ENCODE data around the gene IFNA16.
"Not testable (repeated sequence)": the region's sequence is repeated elsewhere in the genome, so short reads cannot be mapped to it uniquely, and the experiment has no call there.

IFNA16 gene

DNA sequence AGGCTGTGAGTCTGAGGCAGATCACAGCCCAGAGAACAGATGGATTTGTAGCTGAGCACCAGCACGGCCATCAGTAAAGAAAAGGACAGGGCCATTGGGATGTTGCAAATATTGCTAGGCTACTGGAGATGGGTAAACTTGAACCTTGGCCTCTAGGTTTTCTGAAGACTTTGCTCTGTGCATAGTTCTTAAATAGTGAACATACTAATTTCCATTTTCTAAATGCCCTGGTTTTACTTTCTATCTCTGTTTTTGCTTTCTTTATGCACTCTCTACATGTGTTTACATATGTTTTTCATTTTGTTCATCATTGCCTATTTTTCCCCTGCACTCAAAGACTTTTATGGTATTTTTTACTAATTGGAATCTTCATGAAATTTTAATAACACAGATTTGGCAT, at the start of gene IFNA16:
Gene IFNA16, minus strand, starts transcription at position 101 of the 400 bp plus-strand sequence. Its CDS starts 6 bp downstream, at position 95.
- not testable (repeated sequence) for DNase-seq (ENCODE audit: low read depth, low spot score)

DNA sequence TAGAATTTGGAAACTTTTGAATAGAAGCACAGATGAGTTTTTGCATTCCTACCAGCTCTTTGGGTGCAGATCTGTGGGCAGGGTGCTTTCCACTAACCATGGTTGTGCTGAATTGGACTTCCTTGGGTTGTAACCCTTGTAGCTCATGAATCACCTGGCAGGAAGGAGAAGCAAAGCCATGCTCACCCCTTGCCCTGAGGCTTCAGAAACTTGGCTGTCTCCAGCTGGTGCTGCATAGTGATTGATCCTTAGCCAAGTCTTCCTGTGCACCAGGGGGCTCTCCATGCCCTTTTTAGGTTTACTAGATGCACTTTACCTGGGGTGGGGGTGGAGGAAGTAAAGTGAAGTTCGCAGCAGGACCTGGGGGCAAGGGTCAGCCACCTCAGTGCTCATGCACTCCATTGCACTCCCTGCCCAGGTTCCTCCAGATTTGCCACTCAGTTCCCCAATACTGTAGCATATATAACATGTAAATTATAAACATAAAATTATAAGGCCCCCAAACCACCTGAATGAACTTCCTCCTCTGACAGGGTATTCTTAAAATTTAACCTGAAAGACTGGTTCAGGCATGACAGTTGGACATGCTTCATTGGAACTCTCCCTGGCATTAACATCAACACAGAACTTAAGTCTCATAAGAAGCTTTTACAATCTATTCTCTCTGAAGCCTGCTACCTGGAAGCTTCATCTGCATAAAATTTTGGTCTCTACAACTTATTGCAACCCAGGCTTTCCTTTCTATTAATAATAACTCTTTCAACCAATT, 48.5 kb upstream of the IFNA16 start:
- DNase-seq (ENCODE audit: low read depth, low spot score): no peak

DNA sequence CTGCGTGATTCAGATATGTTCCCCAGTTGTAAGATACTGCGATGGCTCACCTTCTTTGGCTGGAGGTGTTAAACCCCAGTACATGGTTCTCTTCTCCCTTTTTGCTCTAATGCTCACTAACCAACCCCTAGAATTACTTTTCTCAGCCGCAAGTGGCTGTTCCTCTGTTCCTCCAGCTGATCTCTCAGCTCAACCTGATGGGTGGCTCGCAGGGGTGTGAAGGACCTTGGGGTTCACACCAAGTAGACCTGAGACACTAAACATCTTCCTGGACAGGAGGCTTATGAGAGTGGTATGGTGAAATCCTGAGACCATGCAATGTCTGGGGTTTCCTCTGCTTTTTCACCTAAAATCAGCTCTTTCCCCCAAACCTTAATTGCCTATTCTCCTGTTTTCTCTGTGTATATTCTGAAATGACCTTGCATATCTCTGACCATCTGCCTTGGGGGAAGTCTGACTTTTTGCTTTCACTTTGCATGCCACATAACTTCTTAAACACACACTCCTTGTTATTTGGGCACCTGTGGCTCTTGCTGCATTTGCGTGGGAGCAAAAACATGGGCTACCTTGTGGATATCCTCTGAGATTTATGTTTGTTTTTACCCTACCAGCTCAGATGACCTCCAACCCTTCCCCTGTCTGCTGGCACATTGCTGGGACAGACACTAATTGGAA, 38.6 kb upstream of the IFNA16 start:
- no peak for DNase-seq (ENCODE audit: low read depth, low spot score)

DNA sequence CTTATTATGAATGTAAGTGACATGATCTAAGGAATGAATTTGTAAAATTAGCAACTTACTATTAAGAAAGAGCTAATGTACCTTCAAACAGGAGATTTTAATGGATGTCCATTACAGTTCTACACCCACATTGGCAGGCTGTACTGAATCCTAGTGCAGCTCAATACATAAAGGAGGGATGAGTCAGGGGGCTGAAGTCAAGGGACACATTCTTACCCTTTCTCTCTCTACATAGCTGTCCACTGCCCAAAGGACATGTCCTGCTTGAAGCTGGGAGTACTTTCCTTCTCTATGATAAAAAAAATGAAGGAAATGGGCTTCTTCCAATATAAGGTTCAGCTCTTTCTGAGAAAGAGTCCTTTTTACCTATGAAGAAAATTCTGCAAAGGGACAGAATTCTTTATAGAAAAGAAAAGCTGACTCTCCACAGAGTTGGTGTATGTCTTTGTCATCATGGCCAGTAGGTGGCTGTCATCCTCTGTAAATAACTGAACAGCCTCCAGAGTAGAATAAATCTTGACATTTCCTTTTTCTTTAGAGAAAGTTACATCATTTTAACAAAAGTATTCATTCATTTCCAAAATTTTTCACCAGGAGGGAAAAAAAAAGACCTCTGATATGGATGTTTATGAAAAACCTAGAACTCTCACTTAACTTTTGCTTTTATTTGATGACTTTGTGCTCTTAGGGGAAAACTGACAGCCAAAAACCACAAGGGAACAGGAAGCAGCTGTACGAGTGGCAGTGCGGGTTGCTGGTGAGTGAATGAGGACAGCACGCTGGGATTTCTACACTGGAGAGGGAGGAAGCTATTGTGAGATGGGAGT, 35.8 kb upstream of the IFNA16 start:
- DNase-seq (ENCODE audit: low read depth, low spot score): no peak

DNA sequence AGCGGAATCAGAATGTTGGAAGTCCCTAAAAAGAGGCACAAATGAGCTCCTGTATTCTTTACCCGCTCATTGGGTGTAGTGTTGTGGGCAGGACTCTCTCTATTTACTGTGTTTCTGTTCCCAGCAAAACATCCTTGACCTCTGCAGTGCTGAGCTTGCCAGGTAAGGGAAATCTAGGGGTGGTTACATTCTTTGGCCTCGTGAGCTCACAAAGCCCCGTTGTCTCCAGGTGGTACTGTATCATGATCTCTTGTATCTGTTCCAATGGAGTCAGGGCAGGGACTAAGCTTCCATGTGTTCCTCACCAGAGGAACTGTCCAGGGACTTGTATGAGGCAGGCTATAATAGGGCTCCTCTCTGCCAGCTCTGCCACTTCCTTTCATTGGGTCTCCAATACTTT, 34.5 kb upstream of the IFNA16 start:
- DNase-seq (ENCODE audit: low read depth, low spot score): no peak

DNA sequence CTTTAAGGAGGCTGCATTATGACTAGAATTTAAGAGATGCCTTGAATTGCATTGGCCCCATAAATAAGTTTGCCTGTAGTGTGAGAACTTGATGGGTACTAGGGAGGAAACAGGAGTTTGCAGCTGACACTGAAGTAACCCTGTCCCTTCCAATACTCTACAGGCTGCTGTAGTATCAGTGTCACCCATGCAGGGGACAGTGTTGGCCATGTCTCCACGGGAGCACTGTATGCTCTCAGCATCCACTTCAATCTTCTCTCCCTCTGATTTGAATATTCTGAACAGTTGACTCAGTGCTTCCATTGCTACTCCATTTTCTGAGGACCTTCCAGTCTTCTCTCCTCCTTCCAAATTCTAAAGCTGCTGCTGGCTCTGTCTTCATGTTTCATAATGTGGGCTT, 34.1 kb upstream of the IFNA16 start:
- DNase-seq (ENCODE audit: low read depth, low spot score): no peak

DNA sequence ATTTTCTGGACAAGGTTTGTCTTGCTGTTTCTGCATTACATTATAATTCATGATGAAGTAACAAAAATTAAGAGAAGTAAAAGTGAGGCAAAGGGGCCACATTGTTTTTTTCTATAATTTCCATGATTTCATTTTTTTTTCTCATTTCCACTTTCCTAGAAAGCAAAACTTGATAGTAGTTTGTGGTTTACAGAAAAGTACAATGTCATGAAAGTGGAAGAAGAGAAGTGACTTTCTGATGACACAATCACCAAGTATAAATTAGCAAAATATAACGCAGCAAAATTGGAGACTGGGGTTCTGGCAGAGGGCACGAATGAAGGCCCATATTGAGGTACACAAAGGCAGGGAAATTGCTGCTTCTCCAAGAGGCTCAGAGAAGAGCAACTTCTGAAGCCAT, 27.7 kb upstream of the IFNA16 start:
- no peak for DNase-seq (ENCODE audit: low read depth, low spot score)

DNA sequence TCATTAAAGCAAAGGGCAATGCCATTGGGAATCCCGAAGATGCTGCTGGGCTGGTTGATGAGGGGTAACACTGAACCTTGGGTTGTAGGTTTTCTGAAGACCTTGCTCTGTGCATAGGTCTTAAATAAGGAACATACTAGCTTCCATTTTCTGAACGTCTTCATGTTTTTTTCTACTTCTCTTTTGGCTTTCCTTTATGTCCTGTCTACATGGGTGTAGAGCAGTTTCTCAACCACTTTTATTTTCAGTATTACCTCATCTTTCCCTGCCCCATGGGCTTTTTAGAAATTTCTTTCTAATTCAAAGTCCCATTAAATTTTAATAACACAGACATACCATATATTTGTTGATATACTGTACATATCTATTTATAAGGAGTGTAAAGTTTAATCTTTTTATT, 22.8 kb upstream of the IFNA16 start, which contains the start of gene IFNA14:
Gene IFNA14, minus strand, starts transcription at position 95 of the 400 bp plus-strand sequence. Its CDS starts 70 bp downstream, at position 25.
- no peak for DNase-seq (ENCODE audit: low read depth, low spot score)

DNA sequence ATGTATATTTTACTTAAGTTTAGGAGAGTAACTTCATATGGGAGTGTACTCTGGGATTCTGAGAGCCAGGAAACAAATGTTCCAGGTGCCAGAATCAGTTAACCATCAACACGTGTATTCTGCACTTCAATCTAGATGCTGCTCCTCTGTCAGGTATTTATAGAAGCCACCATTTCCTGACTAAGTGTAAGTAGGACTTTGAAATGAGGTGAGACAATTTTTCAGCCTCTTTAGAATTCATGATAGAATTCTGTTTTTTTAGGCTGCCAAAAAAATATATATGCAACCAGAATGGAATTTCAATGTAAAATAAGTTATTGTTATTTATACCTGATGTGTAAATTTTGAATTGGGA, 19.2 kb upstream of the IFNA16 start:
- not testable (repeated sequence) for DNase-seq (ENCODE audit: low read depth, low spot score)

DNA sequence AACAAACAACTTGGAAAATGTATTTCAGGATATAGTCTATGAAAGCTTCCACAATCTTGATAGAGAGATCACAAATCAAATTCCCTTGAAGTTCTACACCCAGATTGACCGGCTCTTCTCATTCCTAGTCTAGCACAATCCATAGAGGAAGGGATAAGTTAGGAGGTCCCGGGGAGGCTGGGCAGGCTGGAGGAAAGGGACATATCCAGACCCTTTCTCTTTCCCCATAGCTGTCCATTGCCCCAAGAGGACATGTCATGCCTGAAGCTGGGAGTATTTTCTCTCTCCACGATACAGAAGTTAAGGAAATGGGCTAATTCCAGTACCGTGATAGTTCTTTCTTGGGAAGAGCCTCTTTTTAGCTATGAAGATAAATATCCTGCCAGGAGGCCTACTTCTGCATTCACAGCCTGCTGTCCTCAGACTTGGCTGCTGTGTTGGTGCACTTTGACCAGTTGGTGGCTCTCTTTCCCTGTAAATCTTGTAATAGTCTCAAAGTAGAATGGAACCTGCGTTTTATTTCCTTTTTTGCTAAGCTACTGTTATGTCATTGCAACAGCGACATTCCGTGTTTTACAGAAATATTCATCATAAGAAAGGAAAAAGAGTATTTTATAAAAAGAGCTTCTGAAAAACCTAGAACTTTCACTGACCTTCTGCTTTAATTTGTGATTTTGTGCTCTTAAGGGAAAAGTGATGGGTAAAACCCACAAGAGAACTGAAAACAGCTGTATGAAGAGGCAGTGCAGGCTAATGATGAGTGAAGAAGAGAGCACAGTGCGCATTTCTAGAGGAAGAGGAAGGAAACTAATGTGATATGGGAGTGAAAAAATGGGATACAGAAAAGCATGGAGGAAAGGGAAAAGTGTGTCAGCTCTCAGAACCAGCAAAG, 18.6 kb upstream of the IFNA16 start:
- not testable (repeated sequence) for DNase-seq (ENCODE audit: low read depth, low spot score)

DNA sequence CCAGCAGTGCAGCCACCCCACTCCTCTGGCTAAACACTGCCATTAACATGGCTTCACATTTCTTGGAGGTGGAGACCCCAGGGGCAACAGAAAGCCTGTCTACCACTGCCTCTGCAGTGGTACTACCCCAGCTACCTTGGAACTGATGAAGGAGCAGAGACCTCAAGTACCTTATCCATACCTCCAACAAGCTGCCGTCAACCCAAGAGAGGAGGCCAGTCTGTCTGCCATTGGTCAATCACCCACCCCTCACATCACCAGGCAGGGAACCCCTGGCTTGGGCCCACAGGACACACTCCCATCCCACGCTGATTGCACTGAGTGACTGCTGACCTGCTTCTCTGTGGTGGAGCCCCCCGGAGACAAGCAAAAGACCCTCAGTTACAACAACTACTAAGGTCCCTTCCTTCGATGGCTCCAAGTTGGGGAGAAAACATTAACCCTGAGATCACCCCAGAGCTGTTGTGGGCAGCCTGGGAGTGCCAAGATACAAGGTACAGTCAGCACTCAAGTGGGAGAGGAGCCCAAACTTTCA, 17.1 kb upstream of the IFNA16 start:
- no peak for DNase-seq (ENCODE audit: low read depth, low spot score)

DNA sequence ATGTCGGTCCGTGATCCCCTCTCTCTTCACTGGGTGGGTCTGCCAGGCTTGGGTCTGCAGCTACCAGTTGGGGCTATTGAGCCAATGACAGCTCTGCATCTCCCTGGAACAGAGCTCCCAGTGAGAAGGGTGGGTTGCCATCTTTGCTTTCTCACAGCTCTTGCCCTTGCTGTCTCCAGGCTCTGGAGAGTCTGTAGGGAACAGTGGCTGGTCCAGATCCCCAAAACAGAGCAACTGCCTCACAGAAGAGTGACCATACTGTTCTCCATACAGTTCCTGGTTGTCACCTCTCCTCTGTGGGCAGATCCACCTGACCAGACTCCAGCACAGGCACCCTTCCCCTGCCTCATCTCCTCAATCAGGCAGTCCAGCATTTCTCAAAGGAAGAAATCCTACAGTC, 16.1 kb upstream of the IFNA16 start:
- DNase-seq (ENCODE audit: low read depth, low spot score): no peak

DNA sequence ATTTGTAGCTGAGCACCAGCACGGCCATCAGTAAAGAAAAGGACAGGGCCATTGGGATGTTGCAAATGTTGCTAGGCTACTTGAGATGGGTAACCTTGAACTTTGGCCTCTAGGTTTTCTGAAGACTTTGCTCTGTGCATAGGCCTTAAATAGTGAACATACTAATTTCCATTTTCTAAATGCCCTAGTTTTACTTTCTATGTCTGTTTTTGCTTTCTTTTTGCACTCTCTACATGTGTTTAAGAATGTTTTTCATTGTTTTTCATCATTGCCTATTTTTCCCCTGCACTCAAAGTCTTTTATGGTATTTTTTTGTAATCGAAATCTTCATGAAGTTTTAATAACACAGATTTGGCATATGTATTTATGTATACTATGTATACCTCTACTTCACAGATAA, 11.0 kb upstream of the IFNA16 start, which contains the start of gene IFNA17:
Gene IFNA17, minus strand, starts transcription at position 101 of the 400 bp plus-strand sequence. Its CDS starts 49 bp downstream, at position 52.
- no peak for DNase-seq (ENCODE audit: low read depth, low spot score)

DNA sequence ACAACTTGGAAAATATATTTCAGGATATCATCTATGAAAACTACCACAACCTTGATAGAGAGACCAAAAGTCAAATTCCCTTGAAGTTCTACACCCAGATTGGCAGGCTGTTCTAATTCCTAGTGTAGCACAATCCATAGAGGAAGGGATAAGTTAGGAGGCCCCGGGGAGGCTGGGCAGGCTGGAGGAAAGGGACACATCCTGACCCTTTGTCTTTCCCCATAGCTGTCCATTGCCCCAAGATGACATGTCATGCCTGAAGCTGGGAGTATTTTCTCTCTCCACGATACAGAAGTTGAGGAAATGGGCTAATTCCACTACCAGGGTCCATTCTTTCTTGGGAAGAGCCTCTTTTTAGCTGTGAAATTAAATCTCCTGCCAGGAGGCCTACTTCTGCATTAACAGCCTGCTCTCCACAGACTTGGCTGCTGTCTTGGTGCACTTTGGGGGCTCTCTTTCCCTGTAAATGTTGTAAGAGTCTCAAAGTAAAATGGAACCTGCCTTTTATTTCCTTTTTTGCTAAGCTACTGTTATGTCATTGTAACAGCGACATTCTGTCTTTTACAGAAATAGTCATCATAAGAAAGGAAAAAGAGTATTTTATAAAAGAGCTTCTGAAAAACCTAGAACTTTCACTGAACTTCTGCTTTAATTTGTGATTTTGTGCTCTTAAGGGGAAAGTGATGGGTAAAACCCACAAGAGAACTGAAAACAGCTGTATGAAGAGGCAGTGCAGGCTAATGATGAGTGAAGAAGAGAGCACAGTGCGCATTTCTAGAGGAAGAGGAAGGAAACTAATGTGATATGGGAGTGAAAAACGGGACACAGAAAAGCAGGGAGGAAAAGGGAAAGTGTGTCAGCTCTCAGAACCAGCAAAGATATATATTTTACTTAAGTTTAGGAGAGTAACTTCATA, 3.4 kb downstream of the IFNA16 start:
- DNase-seq (ENCODE audit: low read depth, low spot score): not testable (repeated sequence)

DNA sequence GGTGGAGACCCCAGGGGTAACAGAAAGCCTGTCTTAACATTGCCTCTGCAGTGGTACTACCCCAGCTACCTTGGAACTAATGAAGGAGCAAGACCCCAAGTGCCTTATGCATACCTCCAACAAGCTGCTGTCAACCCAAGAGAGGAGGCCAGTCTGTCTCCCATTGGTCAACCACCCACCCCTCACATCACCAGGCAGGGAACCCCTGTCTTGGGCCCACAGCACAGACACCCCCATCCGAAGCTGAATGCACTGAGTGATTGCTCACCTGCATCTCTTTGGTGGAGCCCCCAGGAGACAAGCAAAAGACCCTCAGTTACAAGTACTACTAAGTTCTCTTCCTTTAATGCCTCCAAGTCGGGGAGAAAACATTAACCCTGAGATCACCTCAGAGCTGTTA, 5.0 kb downstream of the IFNA16 start:
- DNase-seq (ENCODE audit: low read depth, low spot score): not testable (repeated sequence)

DNA sequence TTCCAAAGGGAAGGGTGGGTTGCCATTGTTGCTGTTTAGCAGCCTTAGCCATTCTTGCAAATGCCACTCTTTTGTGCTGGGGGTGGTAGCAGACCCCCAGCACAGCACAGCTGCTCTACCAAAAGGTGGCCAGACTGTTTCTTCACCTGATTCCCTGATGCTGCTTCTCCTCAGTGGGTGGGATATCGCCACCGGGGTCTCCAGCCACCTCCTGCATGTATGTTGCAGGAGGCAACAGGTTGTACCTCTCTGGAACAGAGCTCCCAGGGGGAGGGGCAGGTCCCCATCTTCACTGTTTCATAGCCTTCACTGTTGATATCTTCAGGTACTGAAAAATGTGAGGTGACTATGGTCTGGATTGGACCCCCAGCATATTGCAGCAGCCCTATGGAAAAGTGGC, 6.3 kb downstream of the IFNA16 start:
- DNase-seq (ENCODE audit: low read depth, low spot score): not testable (repeated sequence)

DNA sequence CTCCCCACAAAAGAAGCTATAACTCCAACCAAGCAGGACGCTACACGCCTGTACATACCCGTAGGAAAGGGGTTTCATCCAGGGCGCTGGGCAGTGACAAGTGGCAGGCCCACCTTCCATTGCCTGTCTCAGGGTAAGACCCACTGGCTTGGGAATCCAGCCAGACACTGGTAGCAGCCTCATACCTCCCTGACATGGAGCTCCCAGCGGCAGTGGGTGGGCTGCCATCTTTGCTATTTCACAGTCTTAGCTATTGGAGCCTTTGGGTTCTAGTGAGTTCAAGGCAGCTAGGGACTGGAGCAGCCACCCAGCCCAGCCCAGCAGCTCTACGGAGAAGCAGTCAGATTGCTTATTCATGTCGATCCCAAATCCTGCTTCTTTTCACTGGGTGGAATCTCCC, 6.8 kb downstream of the IFNA16 start:
- DNase-seq (ENCODE audit: low read depth, low spot score): no peak

DNA sequence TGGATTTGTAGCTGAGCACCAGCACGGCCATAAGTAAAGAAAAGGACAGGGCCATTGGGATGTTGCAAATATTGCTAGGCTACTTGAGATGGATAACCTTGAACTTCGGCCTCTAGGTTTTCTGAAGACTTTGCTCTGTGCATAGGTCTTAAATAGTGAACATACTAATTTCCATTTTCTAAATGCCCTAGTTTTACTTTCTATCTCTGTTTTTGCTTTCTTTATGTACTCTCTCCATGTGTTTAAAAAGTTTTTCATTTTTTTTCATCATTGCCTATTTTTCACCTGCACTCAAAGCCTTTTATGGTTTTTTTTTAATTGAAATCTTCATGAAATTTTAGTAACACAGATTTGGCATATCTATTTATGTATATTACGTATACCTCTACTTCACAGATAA, 10.1 kb downstream of the IFNA16 start, which contains the start of gene IFNA10:
Gene IFNA10, minus strand, starts transcription at position 101 of the 400 bp plus-strand sequence. Its CDS starts 46 bp downstream, at position 55.
- not testable (repeated sequence) for DNase-seq (ENCODE audit: low read depth, low spot score)

DNA sequence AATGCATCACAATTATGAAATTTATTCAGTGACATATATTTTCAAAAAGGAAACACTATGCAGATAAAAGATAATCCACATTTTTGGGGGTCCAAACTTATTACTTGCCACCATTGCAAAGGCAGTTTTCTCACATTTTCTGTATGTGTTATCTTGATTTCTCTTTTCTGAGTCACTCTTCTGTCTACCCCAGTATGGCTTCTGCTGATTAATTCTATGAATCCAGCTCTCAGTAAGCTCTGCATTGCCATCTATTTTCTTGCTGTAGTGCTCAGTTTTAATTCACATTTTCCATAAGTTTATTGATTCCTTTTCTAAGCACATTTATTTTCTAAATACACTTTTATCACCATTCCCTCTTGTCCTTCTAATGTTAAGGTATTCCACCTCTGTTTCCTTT, 11.9 kb downstream of the IFNA16 start:
- no peak for DNase-seq (ENCODE audit: low read depth, low spot score)

DNA sequence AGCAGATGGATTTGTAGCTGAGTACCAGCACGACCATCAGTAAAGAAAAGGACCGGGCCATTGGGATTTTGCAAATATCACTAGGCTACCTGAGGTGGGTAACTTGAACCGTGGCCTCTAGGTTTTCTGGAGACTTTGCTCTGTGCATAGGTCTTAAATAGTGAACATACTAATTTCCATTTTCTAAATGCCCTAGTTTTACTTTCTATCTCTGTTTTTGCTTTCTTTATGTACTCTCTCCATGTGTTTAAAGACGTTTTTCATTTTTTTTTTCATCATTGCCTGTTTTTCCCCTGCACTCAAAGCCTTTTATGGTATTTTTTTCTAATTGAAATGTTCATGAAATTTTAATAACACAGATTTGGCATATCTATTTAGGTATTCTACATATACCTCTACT, 15.0 kb downstream of the IFNA16 start, which contains the start of gene IFNA7:
Gene IFNA7, minus strand, starts transcription at position 101 of the 400 bp plus-strand sequence. Its CDS starts 40 bp downstream, at position 61.
- not testable (repeated sequence) for DNase-seq (ENCODE audit: low read depth, low spot score)

Measured in brain pericyte (primary cell).